Measurements from ENCODE around the gene UXS1. TPM values are rescaled to one million over a fixed set of nuclear protein-coding genes. Genes with fewer than 3 reads are reported as not detected.

UXS1 gene
- total RNA-seq, 4 donors from 2014 or later, result 16.7 to 46.2 (median 34.9) TPM

GRCh38 chr2:106073678-106074406 lies 120.3 kb downstream of the UXS1 start:
- no peak for DNase-seq (ENCODE audit: low spot score in 2 of 2)
- no peak overlapping the region for H3K4me3 ChIP-seq (ENCODE audit: low read depth, poor library complexity, severe bottlenecking)
- whole genome bisulfite sequencing, 2 donors, result 79 to 86% methylated on average over 17 of the region's 17 CpGs
- TF ChIP-seq CTCF (IDR thresholded peaks at IDR 0.05) (no peak), POLR2A (IDR thresholded peaks at IDR 0.05) (no peak)
- intact Hi-C loops (cut with DNase I; ENCODE audit: low total_unique reads), result loop anchor here (10.0 kb wide), 1 partner anchor 499 kb away; no protein-coding TSS in a partner anchor

DNA sequence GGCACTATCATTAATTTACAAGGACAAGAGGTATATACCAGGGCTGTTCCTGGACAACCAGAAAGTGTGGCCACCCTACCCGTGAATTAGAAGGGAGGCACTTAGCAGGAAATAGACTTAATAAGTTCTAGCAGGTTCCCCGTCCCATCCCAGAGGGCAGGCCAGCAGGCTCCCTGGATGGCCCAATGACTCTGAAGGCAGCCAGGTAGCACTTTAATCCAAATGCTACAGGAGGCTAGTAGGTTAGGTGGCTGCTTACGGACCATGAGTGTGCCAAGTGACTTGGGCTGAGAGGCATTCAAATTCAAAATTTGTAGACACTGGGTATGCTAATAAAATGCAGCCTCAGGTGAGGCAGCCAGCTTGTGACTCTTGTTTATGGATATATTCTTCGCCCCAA lies 123.9 kb downstream of the UXS1 start:
- H3K4me3 ChIP-seq (ENCODE audit: low read depth, poor library complexity, severe bottlenecking), result no peak overlapping the region
- intact Hi-C loops (cut with DNase I; ENCODE audit: low total_unique reads), result loop anchor here (10.0 kb wide), 1 partner anchor 495 kb away; no protein-coding TSS in a partner anchor
- TF ChIP-seq CTCF (IDR thresholded peaks at IDR 0.05) (no peak), POLR2A (IDR thresholded peaks at IDR 0.05) (no peak)
- DNase-seq (ENCODE audit: low spot score in 2 of 2), result no peak
- 80 to 93% methylated on average over 4 of the region's 4 CpGs for WGBS, 2 donors

DNA sequence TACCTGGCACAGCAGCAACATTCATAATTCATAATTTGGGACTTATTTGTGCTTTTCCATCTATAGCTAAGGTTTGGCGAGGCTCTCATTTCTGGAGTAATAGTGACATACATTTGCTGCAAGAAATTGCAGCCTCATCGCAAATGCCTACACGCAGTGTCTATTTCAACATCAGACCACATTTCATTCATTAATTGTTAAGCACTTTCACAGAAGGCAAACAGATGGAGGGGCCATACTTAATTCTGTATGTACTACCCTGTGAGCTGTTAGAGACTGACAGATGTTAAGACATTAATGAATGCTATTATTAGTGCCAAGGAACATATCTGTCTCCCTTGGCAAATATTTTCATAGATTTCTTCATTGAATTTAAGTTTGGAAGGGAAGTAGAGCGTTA lies 125.7 kb downstream of the UXS1 start:
- 57 to 58% methylated on average over 4 of the region's 4 CpGs for WGBS, 2 donors
- TF ChIP-seq POLR2A (IDR thresholded peaks at IDR 0.05) (no peak), CTCF (IDR thresholded peaks at IDR 0.05) (no peak)
- no peak for DNase-seq (ENCODE audit: low spot score in 2 of 2)
- no peak overlapping the region for H3K4me3 ChIP-seq (ENCODE audit: low read depth, poor library complexity, severe bottlenecking)
- intact Hi-C loops (cut with DNase I; ENCODE audit: low total_unique reads), result no loop called here

DNA sequence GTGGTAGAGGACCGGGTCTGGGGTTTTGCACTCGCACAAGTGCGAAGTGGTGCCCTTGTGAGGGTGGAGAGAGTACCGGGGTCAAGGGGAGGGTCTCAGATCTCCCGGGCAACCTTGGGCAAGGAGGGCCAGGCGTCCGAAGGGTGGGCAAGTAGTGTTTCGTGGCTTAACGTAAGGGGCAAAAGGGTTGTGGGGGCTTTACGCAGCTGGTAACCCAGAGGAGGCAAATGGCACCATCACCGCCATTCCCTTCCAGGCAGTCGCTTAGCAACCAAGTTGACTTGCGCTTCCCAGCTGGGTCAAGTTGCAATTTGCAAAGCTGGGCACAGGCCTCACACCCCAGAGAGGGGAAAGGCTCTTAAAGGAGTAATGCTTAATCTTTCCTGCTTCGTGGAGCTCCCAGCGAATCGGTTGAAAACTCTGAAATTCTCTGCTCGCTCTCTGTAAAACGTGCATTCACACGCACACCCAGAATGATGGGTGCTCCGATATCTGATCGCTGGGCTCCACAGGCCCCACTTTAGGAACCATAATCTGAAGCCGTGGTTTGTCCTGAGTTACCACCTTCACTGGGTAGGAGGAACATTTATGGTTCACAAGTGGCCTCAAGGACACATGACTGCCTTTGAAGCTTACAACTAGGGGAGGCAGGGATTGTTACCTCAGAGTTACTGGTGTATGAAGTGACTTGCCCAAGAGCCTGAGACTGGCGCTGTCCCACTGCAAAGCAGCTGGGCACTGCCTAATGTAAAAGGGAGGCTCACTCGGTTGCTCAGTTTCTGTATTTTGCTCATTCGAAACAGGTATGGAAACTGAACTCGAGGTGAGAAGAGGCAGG lies 127.9 kb downstream of the UXS1 start:
- intact Hi-C loops (cut with DNase I; ENCODE audit: low total_unique reads), result no loop called here
- 55 to 56% methylated on average over 26 of the region's 26 CpGs for WGBS, 2 donors
- TF ChIP-seq CTCF (IDR thresholded peaks at IDR 0.05), result no peak
- no peak for DNase-seq (ENCODE audit: low spot score in 2 of 2)
- H3K4me3 ChIP-seq (ENCODE audit: low read depth, poor library complexity, severe bottlenecking), result peak overlapping the region; percentile 24

- H3K4me3 ChIP-seq (ENCODE audit: low read depth, poor library complexity, severe bottlenecking), result peak overlapping the region; percentile 24
- no peak for DNase-seq (ENCODE audit: low spot score in 2 of 2)
- WGBS, 2 donors, result 11 to 31% methylated on average over 34 to 45 of the region's 68 CpGs
- TF ChIP-seq POLR2A (IDR thresholded peaks at IDR 0.05) (no peak), CTCF (IDR thresholded peaks at IDR 0.05) (no peak)
- intact Hi-C loops (cut with DNase I; ENCODE audit: low total_unique reads), result no loop called here
Measured at GRCh38 chr2:106065268-106065982, 128.7 kb downstream of the UXS1 start.
